SU-DHL-6 (cell line): ENCODE data around the gene ATF6.

Experiments
- H2AFZ ChIP-seq: fragments of 200-600 bp; sonication (generic); 2 replicates; pipeline ENCODE4 v1.6.1; 2014; ENCODE audit warnings: low read depth, mild to moderate bottlenecking, moderate library complexity, mixed read lengths, antibody characterized with exemption, low read length; ENCODE audit not compliant: severe bottlenecking
- H3F3A ChIP-seq: fragments of 200-600 bp; shearing (Covaris generic); 2 replicates; pipeline ENCODE4 v1.6.0; 2016; ENCODE audit warnings: antibody characterized with exemption, mild to moderate bottlenecking; ENCODE audit not compliant: insufficient read depth
- H3K27ac ChIP-seq: fragments of 200-600 bp; sonication (generic); 2 replicates; pipeline ENCODE4 v1.5.1; 2016; ENCODE audit warnings: low read depth, mild to moderate bottlenecking, low read length, moderate library complexity, mixed read lengths
- H3K27me3 ChIP-seq: fragments of 200-600 bp; sonication (generic), shearing (Covaris generic); 2 replicates; pipeline ENCODE4 v1.6.0; 2014; ENCODE audit warnings: mild to moderate bottlenecking, low read length
- H3K36me3 ChIP-seq: fragments of 200-600 bp; sonication (generic); 2 replicates; pipeline ENCODE4 v1.6.1; 2014; ENCODE audit warnings: mild to moderate bottlenecking, low read length, mixed read lengths
- H3K4me2 ChIP-seq: fragments of 300-600, 200-600 bp; shearing (Covaris generic), sonication (generic); 2 replicates; pipeline ENCODE4 v1.6.0; 2014; ENCODE audit warnings: low read length, low read depth, mild to moderate bottlenecking; ENCODE audit not compliant: poor library complexity, severe bottlenecking
- H3K4me3 ChIP-seq: fragments of 200-600 bp; sonication (generic); 2 replicates; pipeline ENCODE4 v1.5.1; 2014; ENCODE audit warnings: antibody characterized with exemption, low read length, mild to moderate bottlenecking, mixed read lengths; ENCODE audit not compliant: insufficient read depth, poor library complexity, severe bottlenecking
- H3K79me2 ChIP-seq: fragments of 200-600 bp; sonication (generic); 2 replicates; pipeline ENCODE4 v1.6.1; 2014; ENCODE audit warnings: mild to moderate bottlenecking, low read length, moderate library complexity; ENCODE audit not compliant: insufficient read depth
- H3K9ac ChIP-seq: fragments of 200-600 bp; sonication (generic); 2 replicates; pipeline ENCODE4 v1.7.0; 2014; ENCODE audit warnings: mild to moderate bottlenecking, low read length
- H3K9me2 ChIP-seq: fragments of 200-600 bp; sonication (generic); replicated peaks from 2 replicates; pipeline ENCODE4 v1.6.1; 2014; ENCODE audit warnings: low read length; ENCODE audit not compliant: insufficient read depth
- H3K9me3 ChIP-seq: fragments of 200-600 bp; sonication (generic); 2 replicates; pipeline ENCODE4 v1.6.1; 2014; ENCODE audit warnings: low read length, mixed read lengths; ENCODE audit not compliant: insufficient read depth
- H4K20me1 ChIP-seq: fragments of 200-600 bp; sonication (generic); 2 replicates; pipeline ENCODE4 v1.6.1; 2014; ENCODE audit warnings: low read depth, mild to moderate bottlenecking, antibody characterized with exemption, low read length, moderate library complexity, mixed read lengths
- EZH2phosphoT487 ChIP-seq: fragments of 200-600 bp; sonication (generic), shearing (Covaris generic); conservative IDR thresholded peaks from 2 replicates; pipeline ENCODE4 v1.6.1; 2018; ENCODE audit warnings: mild to moderate bottlenecking, antibody characterized with exemption, low read length, moderate library complexity, mixed read lengths
- TF ChIP-seq, protein P1 (sequence below): fragments of 200-600 bp; sonication (generic); IDR thresholded peaks from one replicate; pipeline ENCODE4 v1.5.1; 2017; ENCODE audit warnings: antibody characterized with exemption, mild to moderate bottlenecking, low read length, moderate library complexity; ENCODE audit not compliant: insufficient read depth, poor library complexity, severe bottlenecking

ATF6 gene

GRCh38 chr1:161743231-161743630, 22.9 kb upstream of the ATF6 start:
- no peak overlapping the region for H2AFZ ChIP-seq
- H3K9ac ChIP-seq: no peak overlapping the region
- H3F3A ChIP-seq: peaks cover 6% of the 10 kb centered on the region; the same call in 1 of the 2 replicates
- no peaks in the 10 kb centered on the region for H3K27me3 ChIP-seq
- TF ChIP-seq EZH2phosphoT487: no peak
- TF ChIP-seq, protein P1, sequence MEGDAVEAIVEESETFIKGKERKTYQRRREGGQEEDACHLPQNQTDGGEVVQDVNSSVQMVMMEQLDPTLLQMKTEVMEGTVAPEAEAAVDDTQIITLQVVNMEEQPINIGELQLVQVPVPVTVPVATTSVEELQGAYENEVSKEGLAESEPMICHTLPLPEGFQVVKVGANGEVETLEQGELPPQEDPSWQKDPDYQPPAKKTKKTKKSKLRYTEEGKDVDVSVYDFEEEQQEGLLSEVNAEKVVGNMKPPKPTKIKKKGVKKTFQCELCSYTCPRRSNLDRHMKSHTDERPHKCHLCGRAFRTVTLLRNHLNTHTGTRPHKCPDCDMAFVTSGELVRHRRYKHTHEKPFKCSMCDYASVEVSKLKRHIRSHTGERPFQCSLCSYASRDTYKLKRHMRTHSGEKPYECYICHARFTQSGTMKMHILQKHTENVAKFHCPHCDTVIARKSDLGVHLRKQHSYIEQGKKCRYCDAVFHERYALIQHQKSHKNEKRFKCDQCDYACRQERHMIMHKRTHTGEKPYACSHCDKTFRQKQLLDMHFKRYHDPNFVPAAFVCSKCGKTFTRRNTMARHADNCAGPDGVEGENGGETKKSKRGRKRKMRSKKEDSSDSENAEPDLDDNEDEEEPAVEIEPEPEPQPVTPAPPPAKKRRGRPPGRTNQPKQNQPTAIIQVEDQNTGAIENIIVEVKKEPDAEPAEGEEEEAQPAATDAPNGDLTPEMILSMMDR: no peak
- H3K4me2 ChIP-seq: no peak overlapping the region
- no peaks in the 10 kb centered on the region for H3K36me3 ChIP-seq
- H3K9me3 ChIP-seq: no peaks in the 10 kb centered on the region
- H3K79me2 ChIP-seq: no peaks in the 10 kb centered on the region
- H4K20me1 ChIP-seq: no peaks in the 10 kb centered on the region
- H3K4me3 ChIP-seq: no peak overlapping the region
- no peaks in the 10 kb centered on the region for H3K9me2 ChIP-seq
- no peak overlapping the region for H3K27ac ChIP-seq

GRCh38 chr1:161747801-161748200, 18.3 kb upstream of the ATF6 start:
- Histone ChIP-seq H3K36me3 (peaks cover 7% of the 10 kb centered on the region; the same call in 1 of the 2 replicates), H3K9me3 (no peaks in the 10 kb centered on the region), H3K9me2 (no peaks in the 10 kb centered on the region), H3K27me3 (no peaks in the 10 kb centered on the region), H2AFZ (no peak overlapping the region), H3K79me2 (peaks cover 27% of the 10 kb centered on the region), H3F3A (peaks cover 9% of the 10 kb centered on the region; the same call in 1 of the 2 replicates), H4K20me1 (no peaks in the 10 kb centered on the region), H3K9ac (no peak overlapping the region), H3K4me3 (no peak overlapping the region), H3K4me2 (no peak overlapping the region), H3K27ac (no peak overlapping the region)
- TF ChIP-seq, protein P1: no peak
- no peak for TF ChIP-seq EZH2phosphoT487

GRCh38 chr1:161749509-161750407, 16.4 kb upstream of the ATF6 start, which contains the start of gene DUSP12:
Gene DUSP12, plus strand, starts transcription at chr1:161749786. Its CDS starts 16 bp downstream, at chr1:161749802.
- TF ChIP-seq EZH2phosphoT487: no peak
- TF ChIP-seq, protein P1: peak; percentile 30
- H3K4me2 ChIP-seq: peak within 1 kb of the TSS; percentile 93
- H3F3A ChIP-seq: peaks cover 13% of the 10 kb centered on the region; the same call in 1 of the 2 replicates
- peak within 1 kb of the TSS; percentile 84 for H3K9ac ChIP-seq
- H3K4me3 ChIP-seq: peak within 1 kb of the TSS; percentile 82
- H3K36me3 ChIP-seq: peaks cover 18% of the 10 kb centered on the region
- no peaks in the 10 kb centered on the region for H4K20me1 ChIP-seq
- H2AFZ ChIP-seq: peak within 1 kb of the TSS; percentile 95
- no peaks in the 10 kb centered on the region for H3K9me2 ChIP-seq
- no peaks in the 10 kb centered on the region for H3K27me3 ChIP-seq
- H3K79me2 ChIP-seq: peaks cover 27% of the 10 kb centered on the region
- H3K9me3 ChIP-seq: no peaks in the 10 kb centered on the region
- H3K27ac ChIP-seq: peak within 1 kb of the TSS; percentile 58
